ENCODE results near the gene LRCH4.
A peak's percentile ranks its signal among the peaks of the same experiment; 100 is the strongest.

The LRCH4 gene

DNA sequence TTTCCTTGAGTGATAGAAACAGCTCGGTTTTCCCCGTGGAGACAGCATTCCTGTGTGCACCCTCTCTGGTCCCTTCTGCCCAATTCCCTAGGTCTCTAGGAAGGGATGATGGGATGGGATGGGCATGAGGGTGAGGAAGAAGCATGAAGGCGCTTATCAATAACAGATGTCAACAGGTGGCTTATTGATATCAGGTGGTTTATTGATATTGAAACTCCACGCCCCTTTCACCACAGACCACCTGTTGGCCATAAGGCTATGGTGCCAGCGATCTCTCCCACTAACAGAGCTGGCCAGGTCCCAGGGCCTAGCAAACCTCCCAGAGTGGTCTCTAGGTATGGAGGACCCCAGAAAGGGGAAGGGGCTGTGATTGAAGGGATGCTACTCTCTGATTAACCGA is 34.3 kb upstream of the LRCH4 start:
- no peak for DNase-seq
- Mint-ChIP-seq H3K36me3 (ENCODE audit: low read depth) (peaks cover 12% of the 10 kb centered on the region), H3K27ac (no peak overlapping the region), H3K4me3 (no peak overlapping the region), H3K9me3 (no peaks in the 10 kb centered on the region), H3K4me1 (peaks cover 18% of the 10 kb centered on the region), H3K27me3 (ENCODE audit: low read depth, poor library complexity) (peaks cover 33% of the 10 kb centered on the region)
- TF ChIP-seq, protein P1, sequence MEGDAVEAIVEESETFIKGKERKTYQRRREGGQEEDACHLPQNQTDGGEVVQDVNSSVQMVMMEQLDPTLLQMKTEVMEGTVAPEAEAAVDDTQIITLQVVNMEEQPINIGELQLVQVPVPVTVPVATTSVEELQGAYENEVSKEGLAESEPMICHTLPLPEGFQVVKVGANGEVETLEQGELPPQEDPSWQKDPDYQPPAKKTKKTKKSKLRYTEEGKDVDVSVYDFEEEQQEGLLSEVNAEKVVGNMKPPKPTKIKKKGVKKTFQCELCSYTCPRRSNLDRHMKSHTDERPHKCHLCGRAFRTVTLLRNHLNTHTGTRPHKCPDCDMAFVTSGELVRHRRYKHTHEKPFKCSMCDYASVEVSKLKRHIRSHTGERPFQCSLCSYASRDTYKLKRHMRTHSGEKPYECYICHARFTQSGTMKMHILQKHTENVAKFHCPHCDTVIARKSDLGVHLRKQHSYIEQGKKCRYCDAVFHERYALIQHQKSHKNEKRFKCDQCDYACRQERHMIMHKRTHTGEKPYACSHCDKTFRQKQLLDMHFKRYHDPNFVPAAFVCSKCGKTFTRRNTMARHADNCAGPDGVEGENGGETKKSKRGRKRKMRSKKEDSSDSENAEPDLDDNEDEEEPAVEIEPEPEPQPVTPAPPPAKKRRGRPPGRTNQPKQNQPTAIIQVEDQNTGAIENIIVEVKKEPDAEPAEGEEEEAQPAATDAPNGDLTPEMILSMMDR (IDR thresholded peaks at IDR 0.05) = no peak

DNA sequence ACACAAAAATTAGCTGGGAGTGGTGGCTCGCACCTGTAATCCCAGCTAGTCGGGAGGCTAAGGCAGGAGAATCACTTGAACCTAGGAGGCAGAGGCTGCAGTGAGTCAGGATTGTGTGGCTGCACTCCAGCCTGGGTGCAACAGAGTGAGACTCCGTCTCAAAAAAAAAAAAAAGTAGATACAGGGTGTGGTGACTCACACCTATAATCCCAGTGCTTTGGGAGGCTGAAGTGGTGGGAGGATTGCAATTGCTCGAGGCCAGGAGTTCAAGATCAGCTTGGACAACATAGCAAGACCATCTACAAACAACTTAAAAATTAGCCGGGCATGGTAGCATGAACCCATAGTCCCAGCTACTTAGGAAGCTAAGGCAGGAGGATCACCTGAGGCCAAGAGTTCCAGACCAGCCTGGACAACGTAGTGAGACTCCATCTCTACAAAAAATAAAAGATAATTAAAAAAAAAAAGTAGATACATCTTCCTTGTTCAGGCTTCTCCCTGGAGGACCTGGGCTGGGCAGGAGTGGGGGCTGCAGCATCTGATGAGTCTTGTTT is 28.5 kb upstream of the LRCH4 start:
- no peak overlapping the region for H3K4me3 Mint-ChIP-seq
- TF ChIP-seq, protein P1 (IDR thresholded peaks at IDR 0.05) = no peak
- H3K9me3 Mint-ChIP-seq = no peaks in the 10 kb centered on the region
- H3K27ac Mint-ChIP-seq = no peak overlapping the region
- peaks cover 15% of the 10 kb centered on the region for H3K36me3 Mint-ChIP-seq (ENCODE audit: low read depth)
- peaks cover 17% of the 10 kb centered on the region for H3K27me3 Mint-ChIP-seq (ENCODE audit: low read depth, poor library complexity)
- peaks cover 13% of the 10 kb centered on the region for H3K4me1 Mint-ChIP-seq
- DNase-seq = no peak

DNA sequence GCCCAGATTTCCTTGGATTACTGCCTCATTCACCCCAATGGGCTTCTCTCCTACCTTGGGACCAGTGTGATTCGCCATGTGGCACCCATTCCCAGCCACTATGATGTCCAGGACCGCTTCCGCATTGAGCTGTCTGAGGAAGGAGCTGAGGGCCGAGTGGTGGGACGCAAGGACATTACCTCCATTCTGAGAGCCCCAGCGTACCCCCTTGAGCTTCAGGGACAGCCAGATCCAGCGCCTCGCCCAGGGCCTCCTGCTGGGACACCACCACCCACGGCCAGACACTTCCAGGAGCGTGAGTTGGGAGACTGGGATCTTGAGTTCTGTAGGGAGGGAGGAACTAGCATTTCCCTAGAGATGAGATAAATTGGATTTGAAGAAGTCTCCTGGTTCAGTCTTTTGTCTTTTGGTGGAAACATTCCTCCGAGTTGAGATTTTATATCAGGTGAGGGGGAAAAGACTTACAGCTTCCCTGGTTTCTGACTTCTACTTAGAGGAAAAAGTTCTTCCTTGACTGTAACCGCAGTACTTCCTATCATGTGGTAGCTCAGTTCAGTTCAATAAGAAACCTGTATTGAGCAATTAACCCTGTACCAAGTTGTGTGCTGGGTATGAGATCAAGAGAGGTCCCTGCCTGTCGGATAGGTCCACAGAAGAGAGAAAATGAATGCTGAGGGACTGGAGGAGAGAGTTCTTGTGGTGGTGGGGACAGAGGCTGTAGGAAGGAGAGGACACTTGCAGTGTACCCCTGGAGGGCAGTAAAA is 27.7 kb upstream of the LRCH4 start:
- no peaks in the 10 kb centered on the region for H3K9me3 Mint-ChIP-seq
- DNase-seq = no peak
- H3K27ac Mint-ChIP-seq = no peak overlapping the region
- peaks cover 17% of the 10 kb centered on the region for H3K36me3 Mint-ChIP-seq (ENCODE audit: low read depth)
- peak overlapping the region; percentile 98 for H3K4me3 Mint-ChIP-seq
- TF ChIP-seq, protein P1 (IDR thresholded peaks at IDR 0.05) = no peak
- H3K27me3 Mint-ChIP-seq (ENCODE audit: low read depth, poor library complexity) = peaks cover 14% of the 10 kb centered on the region
- peaks cover 13% of the 10 kb centered on the region for H3K4me1 Mint-ChIP-seq

DNA sequence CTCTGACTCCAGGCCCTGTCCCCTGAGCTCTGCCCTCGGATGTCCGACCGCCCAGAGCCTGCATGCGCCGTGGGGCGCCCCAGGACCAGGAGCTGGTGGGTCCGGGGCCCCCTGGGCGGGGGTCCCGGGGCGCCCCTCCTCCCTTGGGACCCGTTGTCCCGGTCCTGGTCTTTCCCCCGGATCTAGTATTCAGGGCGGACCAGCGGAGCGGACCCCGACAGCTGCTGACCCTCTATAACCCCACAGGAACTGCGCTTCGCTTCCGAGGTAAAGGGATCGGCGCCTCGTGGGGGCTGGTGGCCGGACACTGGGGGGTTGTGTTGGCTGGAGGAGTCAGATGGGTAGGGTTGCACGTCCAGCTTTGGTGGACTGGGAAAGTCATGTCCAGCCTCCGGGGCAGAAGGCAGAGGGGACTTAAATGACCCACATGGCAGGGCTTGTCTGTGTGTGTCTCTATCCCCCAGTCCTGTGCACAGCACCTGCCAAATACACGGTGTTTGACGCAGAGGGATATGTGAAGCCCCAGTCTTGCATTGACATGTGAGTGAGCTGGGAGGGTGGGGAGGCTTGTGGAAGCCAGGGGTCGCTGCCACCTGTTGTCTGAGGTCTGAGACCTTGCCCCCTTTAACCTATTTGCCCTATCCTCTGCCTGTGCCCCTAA is 26.9 kb upstream of the LRCH4 start:
- H3K27ac Mint-ChIP-seq = no peak overlapping the region
- DNase-seq = peak; percentile 38
- peak overlapping the region; percentile 98 for H3K4me3 Mint-ChIP-seq
- no peaks in the 10 kb centered on the region for H3K9me3 Mint-ChIP-seq
- H3K27me3 Mint-ChIP-seq (ENCODE audit: low read depth, poor library complexity) = peaks cover 14% of the 10 kb centered on the region
- peaks cover 25% of the 10 kb centered on the region for H3K36me3 Mint-ChIP-seq (ENCODE audit: low read depth)
- H3K4me1 Mint-ChIP-seq = peaks cover 13% of the 10 kb centered on the region
- TF ChIP-seq, protein P1 (IDR thresholded peaks at IDR 0.05) = no peak

DNA sequence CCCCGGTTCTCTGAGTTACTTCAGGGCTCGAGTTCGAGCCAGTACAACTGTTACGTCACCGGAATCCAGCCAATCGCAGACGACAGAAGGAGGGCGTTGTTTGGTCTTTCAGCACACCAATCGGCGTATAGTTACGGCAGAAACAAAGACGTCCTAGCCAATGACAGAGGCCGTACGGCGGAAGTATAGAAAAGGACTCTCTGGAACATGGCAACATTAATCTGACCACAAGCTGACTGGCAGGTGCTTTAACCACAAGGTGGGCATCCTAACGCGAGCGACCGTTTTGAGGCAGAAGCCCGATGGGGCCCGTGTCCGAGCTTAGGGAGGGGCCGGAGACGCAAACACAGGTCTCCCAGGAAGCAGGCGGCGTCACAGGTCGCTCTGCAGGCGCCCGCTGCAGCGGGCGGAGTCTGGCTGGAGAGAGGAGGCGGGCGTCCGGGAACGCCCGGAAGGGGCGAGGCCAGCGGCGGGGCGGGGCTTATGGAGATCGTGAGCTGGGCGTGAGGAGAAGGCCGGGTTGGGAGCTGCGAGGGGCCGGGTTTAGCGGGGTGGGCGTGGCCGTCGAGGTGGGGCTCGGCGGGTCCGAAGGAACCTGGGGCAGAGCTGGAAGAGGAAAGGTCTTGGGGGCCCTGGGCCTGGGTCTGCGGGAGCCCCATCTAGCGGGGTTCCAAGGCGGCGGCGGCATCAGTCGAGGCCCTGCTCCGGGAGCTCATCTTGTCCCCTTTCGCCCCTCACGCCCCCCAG is 26.2 kb upstream of the LRCH4 start, which contains the start of gene MOSPD3:
Gene MOSPD3 (plus strand): TSS at position 558 of the 747 bp plus-strand sequence. CDS start 252 bp downstream, outside the sequence.
- Mint-ChIP-seq H3K27me3 (ENCODE audit: low read depth, poor library complexity) (peaks cover 19% of the 10 kb centered on the region), H3K4me1 (peaks cover 19% of the 10 kb centered on the region), H3K9me3 (no peaks in the 10 kb centered on the region), H3K4me3 (peak within 1 kb of the TSS; percentile 98), H3K36me3 (ENCODE audit: low read depth) (peaks cover 32% of the 10 kb centered on the region), H3K27ac (peak within 1 kb of the TSS; percentile 100)
- TF ChIP-seq, protein P1 (IDR thresholded peaks at IDR 0.05) = no peak
- peak; percentile 100 for DNase-seq

Data from nephron progenitor cell (in vitro differentiated cells).